Glomerular endothelial cell (primary cell): ENCODE data around the gene STAT3. TPM values are rescaled to one million over a fixed set of nuclear protein-coding genes. Genes with fewer than 3 reads are reported as not detected.

ENCODE experiments used
- DNase-seq: peaks from one replicate; pipeline ENCODE4 v3.0.0-alpha.2; 2011; ENCODE audit warnings: low read depth, low spot score; ENCODE audit errors: extremely low read depth
- total RNA-seq: library from RNA; depleted of rRNA; stranded (reverse); fragments of >200 nt; gene quantifications from 2 replicates; pipeline ENCODE4 v1.2.3, GENCODE V29; 2015

Gene STAT3
- total RNA-seq, 1 donor from 2014 or later = 186 TPM

GRCh38 chr17:42282478-42283080 lies 105.7 kb downstream of the STAT3 start:
- no peak for DNase-seq

DNA sequence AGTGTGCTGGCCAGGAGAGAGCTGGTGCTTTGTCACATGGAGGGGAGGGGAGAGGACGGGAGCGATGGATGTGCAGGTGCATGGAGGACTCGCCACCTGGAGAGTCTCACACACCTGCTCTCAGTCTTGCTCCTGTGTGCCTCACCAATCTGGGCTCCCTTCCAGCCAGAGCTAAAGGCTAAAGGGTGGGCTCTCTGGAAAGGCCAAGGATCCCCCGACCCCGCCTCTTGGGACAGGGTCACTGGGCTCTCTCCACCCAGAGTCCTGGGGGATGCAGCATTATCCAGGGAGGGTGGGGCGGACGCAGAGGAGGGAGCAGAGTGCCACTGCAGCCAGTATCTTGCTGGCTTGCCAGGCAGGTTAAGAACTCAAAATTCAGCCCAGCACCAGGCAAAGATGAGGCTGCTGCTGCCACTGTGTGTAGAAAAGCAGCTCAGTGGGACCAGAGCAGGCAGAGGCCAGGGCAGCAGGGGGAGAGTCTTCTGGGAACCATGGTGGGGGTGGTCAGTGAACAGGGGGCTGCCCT lies 106.6 kb downstream of the STAT3 start:
- DNase-seq = no peak

DNA sequence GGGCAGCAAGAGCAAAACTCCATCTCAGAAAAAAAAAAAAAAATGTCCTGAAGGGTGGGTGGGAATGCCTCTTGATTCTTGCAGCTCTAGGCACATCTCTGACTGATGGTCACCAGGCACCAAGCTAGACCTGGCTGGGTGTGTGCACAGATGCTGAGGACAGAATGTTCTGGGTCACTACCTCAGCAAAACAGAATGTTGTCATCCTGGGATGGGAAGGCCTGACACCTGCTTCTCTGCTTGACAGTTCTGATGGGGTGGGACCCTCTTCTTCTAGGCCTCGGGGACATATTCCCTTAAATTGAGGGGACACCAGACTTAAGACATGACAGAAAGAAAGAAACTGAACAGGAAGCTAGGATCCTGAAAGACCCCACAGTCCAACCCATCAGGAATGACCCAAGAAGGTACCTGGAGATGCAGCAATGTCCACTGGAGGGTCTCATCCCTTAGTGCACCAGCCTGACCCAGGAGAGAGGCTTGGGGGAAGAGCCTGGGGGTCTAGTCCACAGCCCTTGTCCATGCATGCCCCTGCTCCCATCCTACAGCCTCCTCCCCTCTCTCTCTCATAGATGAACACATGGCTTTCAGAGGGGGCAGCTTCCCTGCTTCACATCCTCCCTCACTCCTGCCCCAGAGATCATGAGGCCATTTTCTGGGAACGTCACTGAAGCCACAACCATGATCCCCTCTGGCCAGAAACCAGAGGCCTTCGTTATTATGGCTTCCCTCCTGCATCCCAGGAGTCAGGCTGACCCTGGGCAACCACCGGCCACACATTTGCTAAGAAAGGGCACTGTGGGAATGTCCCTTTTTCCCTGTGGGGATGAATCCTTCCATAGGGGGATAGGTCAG lies 108.2 kb downstream of the STAT3 start:
- no peak for DNase-seq

DNA sequence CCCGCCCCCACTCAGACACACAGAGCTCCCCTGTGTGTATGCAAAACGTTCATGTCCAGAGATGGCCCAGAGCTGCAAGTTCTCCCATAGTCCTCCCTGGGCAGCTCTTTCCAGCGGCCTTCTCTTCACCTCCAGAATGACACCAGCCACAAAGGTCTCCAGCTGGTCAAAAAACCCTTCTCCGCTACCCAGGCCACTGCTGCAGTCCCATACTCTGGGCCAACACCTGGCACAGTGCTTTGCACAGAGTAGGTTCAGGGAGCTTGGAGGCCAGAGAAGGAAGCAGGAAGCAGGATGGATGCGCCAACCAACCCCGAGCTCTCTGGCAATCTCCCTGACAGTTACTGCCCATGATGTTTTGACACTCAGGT lies 110.9 kb downstream of the STAT3 start:
- DNase-seq = no peak

DNA sequence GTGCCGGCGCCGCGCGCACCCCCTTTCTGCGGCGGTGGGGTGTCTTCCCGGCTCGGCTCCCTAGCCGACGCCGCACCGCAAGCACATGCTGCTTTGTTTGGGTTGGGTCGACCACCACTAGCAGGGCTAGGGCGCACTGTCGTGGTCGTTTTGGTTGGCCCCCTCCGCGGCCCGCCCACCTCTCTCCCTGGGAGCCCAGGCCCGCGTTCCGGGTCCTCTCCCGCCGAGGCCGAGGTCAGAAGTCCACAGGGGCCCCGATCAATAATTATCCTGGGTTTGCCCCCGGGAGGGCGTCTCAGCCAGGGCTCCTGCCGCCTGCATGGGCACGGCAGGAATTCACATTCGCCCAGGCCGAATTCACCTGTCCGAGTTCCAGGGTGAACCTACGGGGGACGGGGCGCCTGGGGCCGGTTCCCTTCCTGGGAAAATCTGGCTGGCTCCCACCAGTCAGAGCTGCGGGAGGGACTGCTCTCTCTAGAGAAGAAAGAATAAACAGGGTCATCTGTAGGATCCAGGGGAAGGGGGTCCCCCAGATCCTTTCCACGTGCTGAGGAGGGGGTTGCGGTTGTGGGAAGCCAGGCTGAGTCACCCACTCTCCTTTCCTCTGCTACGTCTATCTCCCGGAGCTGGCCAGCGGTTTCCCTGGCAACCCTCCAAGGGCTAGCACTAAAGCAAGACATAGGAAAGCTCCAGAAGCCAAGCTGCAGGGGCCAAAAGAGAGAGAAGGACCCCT lies 111.5 kb downstream of the STAT3 start:
- no peak for DNase-seq

DNA sequence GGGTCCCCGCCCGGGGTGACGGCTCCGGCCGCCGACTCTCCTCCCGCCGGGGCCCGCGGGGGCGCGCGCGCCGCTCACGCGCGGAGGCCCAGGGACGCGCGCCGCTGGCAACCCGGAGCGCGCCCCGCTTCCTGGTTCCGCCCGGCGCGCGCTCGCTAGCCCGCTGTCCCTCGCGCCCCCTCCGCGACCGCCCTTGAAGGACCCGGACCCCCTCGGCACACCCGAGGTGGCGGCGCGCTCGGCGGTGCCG lies 112.0 kb downstream of the STAT3 start, which contains the start of gene STAT5B:
TSS of gene STAT5B (minus strand) at position 33 of the 250 bp plus-strand sequence. CDS start 44,264 bp downstream, outside the sequence.
- DNase-seq = no peak

DNA sequence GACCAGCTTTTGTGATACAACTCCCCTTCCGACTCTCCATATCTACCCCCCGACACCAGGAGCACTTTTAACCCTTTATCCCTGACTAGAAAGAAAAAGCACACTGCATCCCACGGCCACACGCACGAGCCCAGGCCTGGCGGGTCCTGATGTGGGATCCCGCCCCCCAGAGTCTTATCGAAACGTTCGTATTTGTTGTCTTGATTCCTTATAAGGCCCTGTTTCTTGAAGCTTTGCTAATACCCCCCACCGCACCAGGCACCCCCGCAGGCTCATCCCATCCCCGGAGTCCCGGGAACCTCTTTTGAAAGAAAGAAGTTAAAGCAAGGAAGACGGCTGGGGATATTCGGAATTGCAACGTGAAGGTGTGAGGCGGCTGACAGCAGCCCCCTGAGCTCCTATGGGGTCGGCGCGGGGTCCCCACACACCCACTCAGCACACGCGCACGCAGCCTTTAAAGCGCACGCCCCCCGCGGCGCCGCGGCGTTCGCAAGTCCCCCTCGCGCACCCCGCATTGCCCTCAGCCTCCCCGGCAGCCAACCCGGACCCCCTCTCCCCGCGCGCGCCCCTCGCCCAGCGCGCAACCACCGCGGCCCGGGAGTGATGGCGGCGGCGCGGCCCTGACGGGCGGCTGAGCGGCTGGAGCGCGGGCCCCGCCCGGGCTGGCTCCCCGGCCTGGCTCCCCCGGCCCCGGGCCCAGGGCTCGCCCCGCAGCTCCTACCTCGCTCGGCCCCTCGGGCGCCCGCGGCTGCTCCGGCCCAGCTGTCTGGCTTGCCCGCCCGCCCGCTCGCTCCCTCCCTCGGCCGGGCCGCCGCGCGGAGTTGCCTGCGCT lies 112.5 kb downstream of the STAT3 start:
- no peak for DNase-seq

DNA sequence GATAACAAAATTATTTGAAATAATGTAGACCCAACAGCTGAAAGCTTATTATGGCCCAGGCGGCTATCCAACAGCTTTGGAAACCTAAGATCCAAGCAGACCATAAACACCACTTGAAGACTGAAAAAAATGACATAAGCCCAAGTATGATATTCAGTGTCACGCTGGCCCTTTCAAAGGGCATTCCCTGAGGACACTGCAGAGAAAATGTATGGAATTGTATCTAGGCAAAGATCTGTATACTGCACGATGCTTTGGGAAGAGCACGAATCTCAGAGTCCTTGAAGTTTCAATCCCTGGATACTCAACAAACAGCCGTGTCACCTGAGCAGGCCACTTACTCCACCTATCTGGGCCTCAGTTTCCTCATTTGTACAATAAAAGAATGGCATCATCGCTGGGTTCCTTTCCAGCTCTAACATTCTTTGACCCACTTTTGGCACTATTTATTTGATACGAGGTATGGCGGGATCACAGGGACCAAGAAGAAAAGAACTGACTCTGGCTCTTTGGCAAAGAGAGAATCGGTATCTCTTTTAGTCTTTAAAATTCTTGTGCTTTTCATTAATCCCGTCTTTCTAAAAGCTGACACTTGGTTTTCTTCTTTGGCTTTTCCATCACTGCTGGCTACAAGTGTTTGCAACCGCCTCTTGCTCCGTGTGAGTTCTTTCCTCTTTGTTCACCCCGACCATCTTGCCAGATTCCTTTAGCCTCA lies 113.3 kb downstream of the STAT3 start:
- DNase-seq = no peak

DNA sequence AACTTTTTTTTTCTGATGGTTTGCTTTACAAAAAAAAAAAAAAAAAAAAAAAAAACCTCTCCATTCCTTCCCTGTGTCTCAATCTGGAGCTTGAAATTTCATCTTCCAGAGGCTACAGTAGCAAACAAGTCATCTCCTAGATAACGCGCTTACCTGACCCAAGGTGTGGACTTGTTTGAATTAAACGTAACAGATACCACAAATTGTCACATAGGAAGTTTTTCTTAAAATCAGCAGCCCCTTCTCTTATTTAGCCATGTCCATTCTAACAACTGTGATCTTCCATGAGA lies 114.0 kb downstream of the STAT3 start:
- no peak for DNase-seq

DNA sequence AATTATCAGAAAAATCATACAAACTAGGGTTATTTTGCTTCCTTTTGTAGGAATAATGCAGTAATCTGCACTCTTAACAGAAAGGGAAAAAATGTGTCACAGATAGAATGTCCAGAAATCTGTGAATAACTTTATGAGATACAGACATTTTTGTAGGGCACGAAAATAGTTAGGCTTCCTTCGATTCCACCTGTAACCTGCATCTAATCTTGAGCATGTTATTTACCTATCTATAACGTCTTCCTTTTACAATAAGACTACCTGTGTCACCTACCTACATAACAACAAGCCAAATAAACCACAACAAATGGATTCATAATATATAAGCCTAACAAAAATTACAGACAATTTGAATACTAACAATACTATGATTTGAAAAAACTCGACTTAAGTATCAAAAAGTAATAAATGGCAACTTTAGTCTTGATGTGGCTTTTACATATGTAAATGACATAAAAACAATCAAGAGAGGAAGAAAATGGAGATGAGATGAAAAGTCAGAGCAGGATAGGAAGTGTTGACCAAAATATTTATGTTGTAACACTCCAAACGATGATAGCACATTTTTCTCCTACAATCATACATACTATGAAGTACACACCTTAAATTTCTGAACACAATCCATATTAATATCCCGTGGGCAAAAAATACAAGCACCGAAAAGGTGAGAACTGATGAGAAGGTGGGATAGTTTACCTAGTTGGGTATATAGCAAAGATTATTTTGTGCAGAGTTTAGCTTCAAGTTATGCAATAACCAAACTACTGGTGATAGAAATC lies 114.6 kb downstream of the STAT3 start:
- no peak for DNase-seq

GRCh38 chr17:42272162-42272907 lies 115.9 kb downstream of the STAT3 start:
- DNase-seq = no peak

DNA sequence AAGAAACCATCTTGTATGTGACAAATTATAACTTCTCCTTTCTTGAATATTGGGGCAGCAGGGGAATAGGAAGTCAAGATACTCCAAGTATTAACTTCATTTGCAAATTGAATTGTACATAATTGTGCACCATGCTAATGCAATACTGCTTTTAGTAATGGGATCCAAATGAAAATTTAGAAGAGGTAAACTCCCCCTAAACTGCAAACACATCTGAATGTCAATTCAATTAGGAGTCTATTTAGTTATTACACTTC lies 116.5 kb downstream of the STAT3 start:
- no peak for DNase-seq

- no peak for DNase-seq
Observed at GRCh38 chr17:42271006-42271778, 117.0 kb downstream of the STAT3 start.

DNA sequence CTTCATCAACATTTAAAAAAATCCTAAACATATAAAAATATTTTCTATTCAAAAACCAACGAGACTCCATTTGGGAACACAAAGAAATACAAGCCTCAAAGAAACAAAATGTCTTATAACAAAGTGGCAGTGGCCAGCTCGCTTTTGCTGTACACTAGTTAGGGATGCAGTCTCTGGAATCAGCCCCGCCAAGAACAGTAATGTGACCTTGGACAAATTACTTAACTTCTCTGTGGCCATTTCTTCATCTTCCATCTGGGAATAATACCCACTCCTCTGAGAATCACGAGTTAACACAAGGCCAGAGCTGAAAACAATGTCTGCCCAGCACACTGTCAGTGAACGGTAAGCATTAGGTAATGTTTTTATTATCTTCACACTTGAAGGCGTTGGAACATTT lies 117.6 kb downstream of the STAT3 start:
- DNase-seq = no peak

DNA sequence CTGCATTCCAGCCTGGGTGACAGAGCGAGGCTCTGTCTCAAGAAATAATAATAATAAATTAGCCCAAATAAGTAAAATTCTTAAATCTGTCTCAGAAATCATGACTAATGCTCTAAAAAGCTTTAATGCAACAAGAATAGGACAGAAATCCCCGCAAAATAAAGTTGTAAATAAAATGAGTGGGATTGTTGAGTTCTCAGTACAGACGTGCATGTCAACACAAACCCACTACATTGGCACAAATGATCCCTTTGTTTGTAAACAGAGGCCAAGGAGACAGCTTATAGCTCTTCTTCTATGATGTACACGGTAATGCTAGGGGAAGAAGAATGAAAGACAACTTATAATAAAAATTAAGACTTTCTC lies 118.1 kb downstream of the STAT3 start:
- DNase-seq = no peak

DNA sequence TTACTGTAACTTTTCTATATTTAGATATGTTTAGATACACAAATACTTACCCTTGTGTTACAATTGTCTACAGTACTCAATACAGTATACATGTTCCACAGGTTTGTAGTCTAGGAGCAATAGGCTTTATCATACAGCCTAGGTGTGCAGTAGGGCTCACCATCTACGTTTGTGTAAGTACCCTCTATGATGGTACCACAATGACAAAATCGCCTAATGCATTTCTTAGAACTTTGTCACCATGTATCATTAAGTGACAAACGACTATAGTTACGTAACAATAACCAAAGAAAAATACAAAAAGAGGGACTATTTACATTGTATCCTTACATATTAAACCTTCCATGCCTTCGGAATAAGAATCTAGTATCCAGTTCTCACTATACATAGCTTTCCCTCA lies 120.0 kb downstream of the STAT3 start:
- DNase-seq = no peak

- no peak for DNase-seq
Observed at GRCh38 chr17:42266918-42267766, 121.1 kb downstream of the STAT3 start.

GRCh38 chr17:42266462-42266861 lies 121.8 kb downstream of the STAT3 start:
- no peak for DNase-seq
